H1 (cell line): ENCODE data around the gene CALCOCO2. TPM values are rescaled to one million over a fixed set of nuclear protein-coding genes. Genes with fewer than 3 reads are reported as not detected.
A peak's percentile ranks its signal among the peaks of the same experiment; 100 is the strongest.

Source experiments
- CTCF ChIA-PET: fragments of 300-600 bp; sonication (Branson Sonifier 250); formaldehyde crosslinking; loops from one replicate; lab custom pipeline; 2021; ENCODE audit not compliant: partially characterized antibody; lab: Charles Lee
- POLR2A ChIA-PET: fragments of 300-600 bp; sonication (Branson Sonifier 250); formaldehyde crosslinking; loops from one replicate; lab custom pipeline; 2021; ENCODE audit warnings: inconsistent platforms; ENCODE audit not compliant: partially characterized antibody; lab: Charles Lee
- DNase-seq, 2 experiments: peaks; one replicate each; pipeline versions ENCODE4 v3.0.0 to v3.0.0-alpha.2; 2010 to 2022; ENCODE audit warnings: low spot score in 2 of 2, low read depth in 1 of 2, mixed read lengths in 1 of 2
- FAIRE-seq: peaks from 2 replicates; lab custom pipeline; 2011; peaks lifted over from hg19 to GRCh38; lab: Jason Lieb, UNC
- H2AFZ ChIP-seq: 2 replicates; pipeline ENCODE4 v1.8.1; 2012; ENCODE audit warnings: low read length, inconsistent platforms
- H2AK5ac ChIP-seq: 2 replicates; pipeline ENCODE4 v1.6.1; 2013; ENCODE audit warnings: low read depth, low read length
- H2BK120ac ChIP-seq: replicated peaks from 2 replicates; pipeline ENCODE3; 2013; ENCODE audit warnings: low read depth, low read length, inconsistent platforms
- H2BK12ac ChIP-seq: 2 replicates; pipeline ENCODE4 v1.6.1; 2013; ENCODE audit warnings: low read depth, low read length
- H2BK15ac ChIP-seq: 2 replicates; pipeline ENCODE4 v1.6.1; 2013; ENCODE audit warnings: low read length
- H2BK20ac ChIP-seq: 2 replicates; pipeline ENCODE4 v1.6.1; 2013; ENCODE audit warnings: low read length
- H2BK5ac ChIP-seq: 2 replicates; pipeline ENCODE4 v1.6.1; 2013; ENCODE audit warnings: low read depth, low read length
- H3K14ac ChIP-seq: 2 replicates; pipeline ENCODE4 v1.6.1; 2013; ENCODE audit warnings: inconsistent platforms; ENCODE audit not compliant: insufficient read length
- H3K18ac ChIP-seq: 2 replicates; pipeline ENCODE4 v1.6.1; 2013; ENCODE audit warnings: low read length; ENCODE audit errors: extremely low read depth
- H3K23ac ChIP-seq: 2 replicates; pipeline ENCODE4 v1.6.1; 2013; ENCODE audit warnings: inconsistent platforms; ENCODE audit not compliant: insufficient read length
- H3K23me2 ChIP-seq: 2 replicates; pipeline ENCODE4 v1.6.1; 2013; ENCODE audit warnings: low read depth, low read length
- H3K27ac ChIP-seq: 2 replicates; pipeline ENCODE4 v1.6.1; 2011; ENCODE audit warnings: low read depth, low read length, inconsistent platforms
- H3K27me3 ChIP-seq, 4 experiments: replicated peaks in 1 of 4; 1 replicate in 1 of 4; 2 replicates in 3 of 4; pipeline versions ENCODE4 v1.6.1 to v1.8.1; 2011 to 2013; ENCODE audit warnings: low read length in 3 of 4, mild to moderate bottlenecking in 3 of 4, inconsistent platforms in 2 of 4, mixed read lengths in 2 of 4, moderate library complexity in 1 of 4; ENCODE audit not compliant: control insufficient read depth in 3 of 4, insufficient read depth in 3 of 4; ENCODE audit errors: extremely low read depth in 1 of 4
- H3K36me3 ChIP-seq, 4 experiments: 2 replicates each; pipeline versions ENCODE4 v1.6.1 to v1.8.1; 2011 to 2013; ENCODE audit warnings: mild to moderate bottlenecking in 4 of 4, low read length in 3 of 4, moderate library complexity in 2 of 4, control low read depth in 1 of 4, inconsistent platforms in 1 of 4; ENCODE audit not compliant: insufficient read depth in 4 of 4, control insufficient read depth in 2 of 4
- H3K4ac ChIP-seq: replicated peaks from 2 replicates; pipeline ENCODE3; 2013; ENCODE audit warnings: low read length, low read depth, mixed read lengths, inconsistent platforms; ENCODE audit not compliant: insufficient read length
- H3K4me1 ChIP-seq, 4 experiments: replicated peaks in 1 of 4; 1 replicate in 1 of 4; 2 replicates in 3 of 4; pipeline versions ENCODE4 v1.6.1 to v1.8.1; 2011 to 2013; ENCODE audit warnings: low read length in 3 of 4, inconsistent platforms in 2 of 4, mixed read lengths in 1 of 4; ENCODE audit not compliant: insufficient read depth in 4 of 4, control insufficient read depth in 3 of 4
- H3K4me2 ChIP-seq, 2 experiments: 2 replicates each; pipeline versions ENCODE4 v1.6.1 to v1.8.1; 2011 to 2013; ENCODE audit warnings: low read depth in 2 of 2, low read length in 2 of 2, control low read depth in 1 of 2, inconsistent platforms in 1 of 2, mild to moderate bottlenecking in 1 of 2; ENCODE audit not compliant: insufficient read depth in 1 of 2
- H3K4me3 ChIP-seq, 4 experiments: fragments of 200-600, 300-600 bp in 1 of 4; sonication (generic), shearing (Covaris generic), sonication (Bioruptor Twin) in 1 of 4; 2 replicates each; pipeline versions ENCODE4 v1.5.1 to v1.8.1; 2011 to 2016; ENCODE audit warnings: low read length in 4 of 4, low read depth in 3 of 4, control low read depth in 2 of 4, inconsistent platforms in 2 of 4, mild to moderate bottlenecking in 2 of 4, mixed read lengths in 1 of 4, moderate library complexity in 1 of 4; ENCODE audit not compliant: insufficient read depth in 2 of 4; ENCODE audit errors: extremely low read depth in 1 of 4
- H3K56ac ChIP-seq: replicated peaks from 2 replicates; pipeline ENCODE3; 2013; ENCODE audit warnings: low read depth, mild to moderate bottlenecking, mixed read lengths, low read length, inconsistent platforms; ENCODE audit not compliant: insufficient read length
- H3K79me1 ChIP-seq: 2 replicates; pipeline ENCODE4 v1.6.1; 2013; ENCODE audit warnings: low read depth, low read length, control low read depth
- H3K79me2 ChIP-seq, 2 experiments: 2 replicates each; pipeline versions ENCODE4 v1.6.1 to v1.8.1; 2012 to 2013; ENCODE audit warnings: low read length in 2 of 2, mild to moderate bottlenecking in 2 of 2, inconsistent platforms in 1 of 2; ENCODE audit not compliant: insufficient read depth in 2 of 2, control insufficient read depth in 1 of 2
- H3K9ac ChIP-seq, 4 experiments: replicated peaks in 1 of 4; 1 replicate in 1 of 4; 2 replicates in 3 of 4; pipeline versions ENCODE4 v1.6.1 to v1.8.1; 2011 to 2013; ENCODE audit warnings: low read depth in 3 of 4, low read length in 3 of 4, control low read depth in 2 of 4, mild to moderate bottlenecking in 2 of 4, moderate library complexity in 2 of 4, inconsistent platforms in 1 of 4; ENCODE audit errors: extremely low read depth in 1 of 4
- H3K9me3 ChIP-seq, 2 experiments: 2 replicates each; pipeline versions ENCODE4 v1.6.1 to v1.8.1; 2012 to 2013; ENCODE audit warnings: mild to moderate bottlenecking in 2 of 2, moderate library complexity in 2 of 2, control low read depth in 1 of 2, inconsistent platforms in 1 of 2, low read depth in 1 of 2, low read length in 1 of 2, mixed read lengths in 1 of 2; ENCODE audit not compliant: insufficient read depth in 2 of 2
- H4K20me1 ChIP-seq, 2 experiments: replicated peaks in 1 of 2; 2 replicates each; pipeline versions ENCODE3 to v1.8.1; 2011 to 2013; ENCODE audit warnings: inconsistent platforms in 2 of 2, low read length in 2 of 2, mild to moderate bottlenecking in 1 of 2; ENCODE audit not compliant: insufficient read depth in 2 of 2, control insufficient read depth in 1 of 2
- H4K5ac ChIP-seq: 2 replicates; pipeline ENCODE4 v1.6.1; 2013; ENCODE audit warnings: low read length, low read depth, mixed read lengths, inconsistent platforms; ENCODE audit not compliant: insufficient read length
- H4K8ac ChIP-seq: 2 replicates; pipeline ENCODE4 v1.8.0; 2013; ENCODE audit warnings: mild to moderate bottlenecking, moderate library complexity, low read length, inconsistent platforms; ENCODE audit not compliant: insufficient read depth; ENCODE audit errors: extremely low read depth
- H4K91ac ChIP-seq: replicated peaks from 2 replicates; pipeline ENCODE3; 2013; ENCODE audit warnings: low read length, mixed read lengths, inconsistent platforms; ENCODE audit not compliant: insufficient read length
- CHD2 ChIP-seq: IDR thresholded peaks from 2 replicates; pipeline ENCODE4 v1.6.1; 2012; ENCODE audit warnings: low read length, improper control_type of control experiment
- EGR1 ChIP-seq: IDR thresholded peaks from 2 replicates; pipeline ENCODE4 v1.6.1; 2011; ENCODE audit warnings: low read depth, low read length, borderline replicate concordance
- EP300 ChIP-seq, 2 experiments: IDR thresholded peaks; 1 replicate in 1 of 2; 2 replicates in 1 of 2; pipeline ENCODE4 v1.6.1; 2011 to 2012; ENCODE audit warnings: low read depth in 2 of 2, low read length in 2 of 2, mild to moderate bottlenecking in 2 of 2, borderline replicate concordance in 1 of 2, inconsistent platforms in 1 of 2, moderate library complexity in 1 of 2
- PHF8 ChIP-seq: fragments of 200-600 bp; sonication (generic); conservative IDR thresholded peaks from 2 replicates; pipeline ENCODE4 v1.7.1; 2012; ENCODE audit warnings: low read depth, mild to moderate bottlenecking, inconsistent platforms, low read length, moderate library complexity
- POLR2A ChIP-seq, 2 experiments: IDR thresholded peaks; 1 replicate in 1 of 2; 2 replicates in 1 of 2; pipeline ENCODE4 v1.6.1; 2011; ENCODE audit warnings: low read depth in 2 of 2, low read length in 2 of 2, mild to moderate bottlenecking in 2 of 2; ENCODE audit errors: control extremely low read depth in 1 of 2
- RAD21 ChIP-seq, 2 experiments: IDR thresholded peaks in 1 of 2; conservative IDR thresholded peaks in 1 of 2; 2 replicates each; pipeline ENCODE4 v1.6.1; 2011; ENCODE audit warnings: low read depth in 2 of 2, low read length in 2 of 2, improper control_type of control experiment in 1 of 2, inconsistent platforms in 1 of 2, mild to moderate bottlenecking in 1 of 2, moderate library complexity in 1 of 2
- RXRA ChIP-seq: IDR thresholded peaks from 2 replicates; pipeline ENCODE4 v1.6.1; 2011; ENCODE audit warnings: low read depth, mild to moderate bottlenecking, low read length, moderate library complexity; ENCODE audit not compliant: insufficient read depth
- SP1 ChIP-seq: IDR thresholded peaks from 2 replicates; pipeline ENCODE4 v1.6.1; 2011; ENCODE audit warnings: low read depth, low read length
- TCF12 ChIP-seq: IDR thresholded peaks from 2 replicates; pipeline ENCODE4 v1.6.1; 2011; ENCODE audit warnings: low read depth, mild to moderate bottlenecking, low read length
- WGBS, 2 experiments: shearing (Covaris generic) in 1 of 2; methylation state at CpG; one replicate each; pipeline versions ENCODE4 v1.1.6 to v1.1.7; 2013 to 2015; ENCODE audit warnings: low lambda C conversion rate in 2 of 2, mixed read lengths in 2 of 2, inconsistent platforms in 1 of 2, low coverage in 1 of 2, missing lambda C conversion rate in 1 of 2; ENCODE audit not compliant: insufficient replicate concordance in 2 of 2, insufficient coverage in 1 of 2, insufficient read length in 1 of 2; ENCODE audit errors: extremely low coverage in 1 of 2, missing lambda C conversion rate in 1 of 2; 5-methylcytosine and 5-hydroxymethylcytosine counted together
- polyA plus RNA-seq, 7 experiments: library from polyadenylated mRNA; depleted of rRNA in 3 of 7; stranded (reverse) in 5 of 7; unstranded in 2 of 7; fragments of >200 nt in 5 of 7; fragments of 200-250 nt in 2 of 7; gene quantifications; 1 replicate in 5 of 7; 2 replicates in 1 of 7; 4 replicates in 1 of 7; pipeline versions ENCODE4 v1.2.1 to v1.2.3, GENCODE V29; 2011 to 2013; ENCODE audit warnings: missing spikeins in 2 of 7, mixed read lengths in 2 of 7
- total RNA-seq: library from RNA; stranded (reverse); fragmentation: NEBNext Ultra II Directional; extraction: Animal tissue kit (Norgen Biotek cat#: 25700); gene quantifications from 2 replicates; pipeline ENCODE4 v1.2.1, GENCODE V29; 2021

CALCOCO2 gene
- total and polyA plus RNA-seq, 2 of the 8 experiments (the other 6 are each of a cell fraction or from before 2014, with no cell fraction given), result 12.1 to 31.8 TPM

- Histone ChIP-seq H3K36me3 (peaks cover 0 to 45% (median 23%) of the 10 kb centered on the region in 4 experiments; a peak in 7 of 8 replicates), H2BK12ac (no peak overlapping the region), H3K23ac (no peak overlapping the region), H3K4ac (no peak overlapping the region), H2AFZ (no peak overlapping the region), H3K9me3 (no peaks in the 10 kb centered on the region), H3K79me2 (peaks cover 21 to 61% of the 10 kb centered on the region in 2 experiments), H3K4me3 (peak overlapping the region in 2 of 4 experiments; percentile 70 to 97; a peak in 1 of 8 replicates), H3K18ac (no peak overlapping the region), H3K79me1 (peaks cover 21% of the 10 kb centered on the region), H2BK15ac (no peak overlapping the region), H3K23me2 (peaks cover 8% of the 10 kb centered on the region), H2BK5ac (no peak overlapping the region), H4K8ac (no peak overlapping the region), H3K56ac (no peak overlapping the region), H3K27ac (no peak overlapping the region), H3K14ac (no peak overlapping the region), H3K4me2 (peak overlapping the region; percentile 81 to 88; a peak in 3 of 4 replicates), H4K91ac (no peak overlapping the region), H2BK20ac (no peak overlapping the region), H4K20me1 (peaks cover 9 to 26% of the 10 kb centered on the region in 2 experiments), H3K27me3 (no peaks in the 10 kb centered on the region), H4K5ac (no peak overlapping the region), H3K9ac (no peak overlapping the region; a peak in 1 of 7 replicates), H3K4me1 (peaks cover 5 to 17% (median 6%) of the 10 kb centered on the region in 4 experiments), H2AK5ac (no peak overlapping the region), H2BK120ac (no peak overlapping the region)
- ChIA-PET CTCF (interaction anchor here (1.1 kb wide), 1 partner anchor 122 kb away, joined by 4 read pairs; no protein-coding TSS in a partner anchor), POLR2A (interaction anchor here (0.6 to 3.1 kb wide), 9 partner anchors 9 to 44 kb away, joined by 3 to 11 read pairs (median 4); partner anchors contain the start of genes ATP5MC1 and SNF8)
- WGBS, 2 experiments, result 92% methylated on average over 2 of the region's 2 CpGs; no CpG with 5 or more reads in 1 of the 2 experiments
- DNase-seq (no peak), FAIRE-seq (no peak)
- no peak for TF ChIP-seq TCF12
- TF ChIP-seq EGR1, result no peak
- TF ChIP-seq PHF8, result no peak
- no peak for TF ChIP-seq CHD2
- no peak for TF ChIP-seq EP300 (IDR thresholded peaks at IDR 0.05; ENCODE audit: borderline replicate concordance in 1 of 2, low read depth in 2 of 2, low read length in 2 of 2)
- TF ChIP-seq POLR2A (IDR thresholded peaks at IDR 0.05; ENCODE audit: control extremely low read depth in 1 of 2, low read depth in 2 of 2, low read length in 2 of 2), result no peak
- TF ChIP-seq SP1, result no peak
- no peak for TF ChIP-seq RXRA
- TF ChIP-seq RAD21 (IDR thresholded peaks at IDR 0.05 in 1 of 2, conservative IDR thresholded peaks at IDR 0.05 in 1 of 2; ENCODE audit: low read depth in 2 of 2, low read length in 2 of 2), result no peak
Observed at GRCh38 chr17:48910370-48910769, 79.5 kb downstream of the CALCOCO2 start.
